ENCODE data around the gene CCDC154.
"Not testable (repeated sequence)": the region's sequence is repeated elsewhere in the genome, so short reads cannot be mapped to it uniquely, and the experiment has no call there.

Gene CCDC154

DNA sequence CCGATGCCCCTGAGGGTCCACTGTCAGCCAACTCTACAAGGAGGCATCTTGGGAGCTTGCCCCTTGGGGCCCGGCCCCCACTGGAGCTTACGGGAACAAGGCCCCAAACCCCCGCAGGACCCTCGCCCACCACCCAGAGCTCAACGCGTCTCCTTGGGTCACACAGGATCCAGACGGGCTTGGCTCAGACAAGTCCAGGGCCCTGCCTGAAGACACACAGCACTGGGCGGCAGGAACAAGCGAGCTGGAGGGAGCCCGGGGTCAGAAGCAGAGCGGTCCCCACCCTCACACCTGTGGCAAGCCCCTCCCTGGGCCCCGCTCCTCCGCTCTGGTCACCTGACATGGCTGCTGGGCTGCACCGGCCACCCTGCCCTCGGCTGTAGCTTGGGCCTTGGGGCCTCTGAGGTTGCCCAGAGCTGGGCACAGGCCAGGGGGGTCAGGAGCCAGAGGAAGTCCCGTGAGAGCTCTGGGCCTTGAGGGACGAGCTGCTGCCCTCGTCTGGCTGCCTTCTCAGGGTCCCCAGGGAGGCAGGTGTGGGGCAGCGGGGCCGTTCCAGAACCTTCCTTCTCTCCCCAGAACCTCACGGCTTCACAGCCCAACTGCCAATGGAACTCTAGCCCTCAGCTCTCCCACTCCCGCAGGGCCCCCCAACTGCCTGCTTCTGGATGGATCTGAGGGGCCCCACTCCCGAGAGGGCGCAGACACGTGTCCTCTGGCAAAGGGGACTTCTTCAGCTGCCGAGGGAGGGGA lies at the start of gene CCDC154:
CCDC154 (minus strand) TSS at position 577 of the 750 bp plus-strand sequence; CDS start at position 343, 234 bp downstream.
- DNase-seq (ENCODE audit: low spot score) = no peak

DNA sequence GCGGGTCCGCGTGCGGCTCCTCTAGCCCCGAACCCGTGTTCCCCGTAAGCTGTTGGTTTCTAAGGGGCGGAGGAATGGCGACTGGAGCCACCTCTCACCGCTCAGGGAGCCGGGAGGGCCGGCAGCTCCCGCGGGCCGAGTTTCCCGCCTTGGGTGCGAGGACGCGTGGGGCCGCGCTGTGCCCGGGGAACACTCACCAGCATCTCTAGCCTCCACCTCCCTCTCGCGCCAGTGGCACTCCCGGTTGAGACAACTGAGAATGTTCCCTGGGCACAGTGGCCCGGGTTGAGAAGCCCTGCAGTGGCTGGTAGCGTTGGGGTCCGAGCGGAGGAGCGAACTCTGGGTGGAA lies 49.4 kb upstream of the CCDC154 start:
- DNase-seq (ENCODE audit: low spot score) = no peak

- peak; percentile 89 for DNase-seq (ENCODE audit: low spot score)
Measured at GRCh38 chr16:1492923-1493745, 48.8 kb upstream of the CCDC154 start, which contains the start of gene TELO2. Gene TELO2, plus strand, starts transcription at chr16:1493360. Its CDS starts 922 bp downstream, at chr16:1494282.

DNA sequence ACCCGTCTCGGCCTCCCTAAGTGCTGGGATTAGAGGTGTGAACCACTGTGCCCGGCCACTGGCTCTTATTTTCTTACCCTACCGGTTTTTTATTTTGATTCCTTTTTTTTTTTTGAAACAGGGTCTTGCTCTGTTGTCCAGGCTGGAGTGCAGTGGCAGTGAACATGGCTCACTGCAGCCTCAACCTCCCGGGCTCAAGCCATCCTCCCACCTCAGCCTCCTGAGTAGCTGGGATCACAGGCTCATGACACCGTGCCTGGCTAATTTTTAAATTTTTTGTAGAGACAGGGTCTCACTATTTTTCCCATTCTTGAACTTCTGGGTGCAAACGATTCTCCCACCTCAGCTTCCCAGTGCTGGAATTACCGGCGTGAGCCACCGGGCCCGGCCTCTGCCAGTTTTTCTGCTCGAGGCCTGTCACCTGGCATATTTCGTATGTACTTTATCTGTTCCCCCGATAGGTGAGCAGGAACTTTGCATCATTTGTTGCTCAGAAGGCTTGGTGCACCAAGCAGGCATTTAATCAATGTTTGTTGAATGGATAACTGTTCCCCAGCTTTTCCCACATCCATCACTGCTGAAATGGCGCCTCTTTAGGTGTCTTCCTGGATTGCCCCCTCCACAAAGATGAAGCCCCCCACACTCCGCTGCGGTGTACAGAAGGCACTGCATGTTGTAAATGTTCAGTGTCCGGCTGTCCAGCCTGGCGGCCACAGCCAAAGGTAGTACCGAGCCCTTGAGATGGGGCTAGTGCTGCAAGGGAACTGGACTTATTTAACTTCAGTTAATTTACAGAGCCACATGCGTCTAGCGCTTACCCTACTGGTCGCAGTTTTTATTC lies 47.9 kb upstream of the CCDC154 start:
- DNase-seq (ENCODE audit: low spot score) = no peak

DNA sequence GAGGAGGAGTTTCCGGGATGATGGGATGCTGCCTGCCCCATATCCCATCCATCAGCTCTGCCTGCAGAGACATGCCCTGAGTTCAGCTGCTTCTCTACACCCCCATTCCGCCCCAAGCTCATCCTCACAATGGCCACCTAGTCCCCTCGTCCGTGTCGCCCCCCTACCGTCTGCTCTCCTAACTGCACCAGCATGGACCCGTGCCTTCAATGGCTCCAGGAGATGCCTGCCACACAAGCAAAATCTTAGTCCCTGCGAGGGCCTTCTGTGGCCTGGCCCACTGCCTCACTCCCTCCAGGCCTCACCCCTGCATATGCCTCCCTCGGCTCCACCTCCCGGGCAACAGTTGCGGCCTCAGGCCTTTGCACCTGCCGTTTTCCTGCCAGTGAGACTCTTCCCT lies 47.0 kb upstream of the CCDC154 start:
- DNase-seq (ENCODE audit: low spot score) = no peak

- DNase-seq (ENCODE audit: low spot score) = no peak
Measured at GRCh38 chr16:1489077-1489476, 44.7 kb upstream of the CCDC154 start.

GRCh38 chr16:1488619-1489018 lies 44.3 kb upstream of the CCDC154 start, which contains the start of gene PTX4:
Gene PTX4, minus strand, starts transcription at chr16:1488944. Its CDS starts 35 bp downstream, at chr16:1488909.
- no peak for DNase-seq (ENCODE audit: low spot score)

GRCh38 chr16:1488054-1488601 lies 43.8 kb upstream of the CCDC154 start:
- no peak for DNase-seq (ENCODE audit: low spot score)

GRCh38 chr16:1487395-1488053 lies 43.2 kb upstream of the CCDC154 start:
- no peak for DNase-seq (ENCODE audit: low spot score)

GRCh38 chr16:1486551-1487390 lies 42.4 kb upstream of the CCDC154 start:
- no peak for DNase-seq (ENCODE audit: low spot score)

DNA sequence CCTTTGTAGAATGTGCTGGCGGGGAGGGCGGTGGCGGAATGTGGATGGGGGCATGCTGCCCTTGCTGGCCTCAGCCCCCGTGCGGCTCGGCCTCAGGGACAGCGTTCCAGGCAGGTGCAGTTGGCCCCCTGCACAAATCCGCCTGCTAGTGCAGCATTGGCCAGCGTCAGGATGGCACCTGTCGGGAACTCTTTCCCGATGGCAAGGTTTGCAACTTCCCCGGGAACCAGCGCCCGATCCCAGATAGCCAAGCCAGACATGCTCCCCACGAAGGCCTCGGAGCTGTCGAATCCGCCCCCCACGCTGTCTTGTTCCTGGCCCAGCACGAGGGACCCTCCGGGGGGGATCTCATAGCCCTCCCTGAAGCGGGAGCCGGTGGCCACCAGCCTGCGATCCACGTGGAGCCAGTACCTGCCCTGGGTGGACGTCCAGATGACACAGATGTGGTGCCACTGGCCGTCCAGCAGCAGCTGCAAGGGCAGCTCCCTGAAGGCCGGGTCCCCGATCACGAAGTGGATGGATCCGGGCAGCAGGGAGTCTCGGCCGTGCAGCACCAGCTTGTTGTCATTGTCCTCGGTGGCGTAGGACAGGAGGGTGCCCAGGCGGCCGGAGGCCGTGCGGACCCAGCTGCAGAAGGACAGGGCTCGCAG lies 41.6 kb upstream of the CCDC154 start:
- no peak for DNase-seq (ENCODE audit: low spot score)

- no peak for DNase-seq (ENCODE audit: low spot score)
Measured at GRCh38 chr16:1481906-1482835, 37.8 kb upstream of the CCDC154 start.

DNA sequence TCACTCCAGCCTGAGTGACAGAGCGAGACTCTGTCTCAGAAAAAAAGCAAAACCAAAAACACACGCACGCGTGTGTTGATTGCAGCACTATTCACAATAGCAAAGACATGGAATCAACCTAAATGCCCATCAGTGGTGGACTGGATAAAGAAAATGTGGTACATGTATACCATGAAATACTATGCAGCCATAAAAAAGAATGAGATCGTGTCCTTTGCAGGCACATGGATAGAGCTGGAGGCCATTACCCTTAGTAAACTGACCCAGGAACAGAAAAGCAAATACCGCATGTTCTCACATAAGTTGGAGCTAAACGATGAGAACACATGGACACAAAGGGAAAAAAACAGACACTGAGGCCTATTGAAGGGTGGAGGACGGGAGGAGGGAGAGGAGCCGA lies 34.6 kb upstream of the CCDC154 start:
- not testable (repeated sequence) for DNase-seq (ENCODE audit: low spot score)

DNA sequence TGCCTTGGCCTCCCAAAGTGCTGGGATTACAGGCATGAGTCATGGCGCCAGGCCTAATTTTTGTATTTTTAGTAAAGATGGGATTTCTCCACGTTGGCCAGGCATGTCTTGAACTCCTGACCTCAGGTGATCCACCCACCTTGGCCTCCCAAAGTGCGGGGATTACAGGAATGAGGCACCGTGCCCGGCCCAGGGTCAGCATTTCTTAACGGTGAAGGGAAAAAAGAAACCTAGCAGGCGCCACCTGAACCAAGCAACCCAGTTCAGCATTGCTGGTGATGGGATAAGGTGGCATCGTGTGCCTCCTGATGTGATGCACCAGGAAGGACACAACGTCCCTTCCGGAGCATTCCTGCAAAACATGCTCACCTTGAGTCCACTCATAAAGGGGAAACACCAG lies 32.7 kb upstream of the CCDC154 start:
- no peak for DNase-seq (ENCODE audit: low spot score)

GRCh38 chr16:1475552-1476114 lies 31.3 kb upstream of the CCDC154 start:
- no peak for DNase-seq (ENCODE audit: low spot score)

DNA sequence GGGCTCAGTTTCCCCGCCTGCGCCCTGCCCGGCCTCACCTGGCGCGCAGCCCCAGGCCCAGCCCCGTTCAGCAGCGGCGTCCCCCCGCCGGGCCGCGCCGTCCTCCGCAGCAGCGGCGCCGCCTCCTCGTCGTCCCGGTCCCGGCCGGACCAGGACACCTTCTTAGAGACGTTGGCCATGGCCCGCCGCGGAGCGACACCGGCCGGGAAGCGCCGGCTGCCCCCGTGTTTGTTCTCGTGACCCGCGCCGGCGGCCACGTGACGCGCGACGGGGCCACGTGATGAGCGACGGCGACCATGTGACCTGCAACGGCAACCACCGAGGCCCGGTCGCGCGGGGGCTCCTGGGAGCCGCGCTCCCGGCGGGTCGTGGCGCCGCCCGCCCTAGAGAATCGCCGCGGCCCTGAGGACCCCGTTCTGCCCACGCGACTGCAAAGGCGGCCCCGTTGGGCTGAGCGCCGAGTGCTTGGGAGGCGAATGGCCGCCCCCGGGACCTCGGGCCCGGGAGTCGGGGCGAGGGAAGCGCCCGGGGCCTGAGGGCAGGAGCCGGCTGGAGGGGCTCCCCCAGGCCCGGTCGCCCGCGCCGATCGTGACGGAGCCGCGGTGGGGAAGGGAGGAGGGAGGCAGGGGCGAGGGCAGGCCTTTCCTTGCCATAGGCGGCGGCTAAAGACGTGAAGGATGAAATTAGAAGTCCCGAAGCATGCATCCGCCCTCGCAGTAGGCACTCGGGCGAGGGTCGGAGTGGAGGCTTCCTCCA lies 30.6 kb upstream of the CCDC154 start, which contains the start of gene CLCN7:
CLCN7 (minus strand) TSS at position 233 of the 756 bp plus-strand sequence; CDS start at position 179, 54 bp downstream.
- DNase-seq (ENCODE audit: low spot score) = peak; percentile 82

GRCh38 chr16:1474082-1474795 lies 29.9 kb upstream of the CCDC154 start:
- DNase-seq (ENCODE audit: low spot score) = no peak

Data from Ammon's horn (tissue), 1 donor.